ENCODE results near the gene MYO9A.
"Not testable (repeated sequence)": the region's sequence is repeated elsewhere in the genome, so short reads cannot be mapped to it uniquely, and the experiment has no call there.

The MYO9A gene

GRCh38 chr15:71939981-71940588, 177.9 kb downstream of the MYO9A start:
- no peak for DNase-seq

GRCh38 chr15:71937650-71938311, 180.2 kb downstream of the MYO9A start:
- no peak for DNase-seq

GRCh38 chr15:71934446-71934845, 183.5 kb downstream of the MYO9A start:
- no peak for DNase-seq

- no peak for DNase-seq
Observed at GRCh38 chr15:71932689-71933088, 185.3 kb downstream of the MYO9A start.

- DNase-seq: no peak
Observed at GRCh38 chr15:71931261-71931660, 186.7 kb downstream of the MYO9A start.

DNA sequence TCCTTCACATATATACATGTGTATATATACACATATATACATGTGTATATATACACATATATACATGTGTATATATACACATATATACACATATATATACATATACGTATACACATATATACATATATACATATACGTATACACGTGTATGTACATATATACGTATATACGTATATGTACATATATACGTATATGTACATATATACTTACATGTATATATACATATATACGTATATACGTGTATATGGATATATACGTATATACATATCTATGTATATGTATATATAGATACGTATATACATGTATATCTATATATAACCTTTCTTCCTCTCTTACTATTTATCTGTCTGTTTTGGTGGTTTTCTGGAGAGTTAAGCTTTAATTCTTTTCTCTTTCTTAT, 192.8 kb downstream of the MYO9A start:
- no peak for DNase-seq

DNA sequence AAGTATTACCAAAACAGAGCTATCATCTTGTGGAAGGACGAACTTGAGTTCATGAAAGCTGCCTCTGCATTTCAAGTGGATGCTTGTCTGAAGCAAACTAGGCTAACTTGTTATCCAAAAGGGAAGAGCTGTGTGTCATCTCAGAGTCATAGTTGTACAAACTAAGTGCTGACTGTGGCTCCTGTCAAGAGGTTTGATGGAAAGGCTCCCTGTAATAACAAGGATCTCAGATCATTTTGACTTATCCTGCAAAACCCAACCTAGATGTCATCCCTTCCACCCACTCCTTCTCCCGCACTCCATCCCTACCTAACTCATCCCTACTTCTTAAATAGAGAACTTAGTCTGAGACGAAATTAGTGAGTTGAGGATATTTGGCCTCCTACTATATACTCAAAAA, 196.8 kb downstream of the MYO9A start:
- no peak for DNase-seq

DNA sequence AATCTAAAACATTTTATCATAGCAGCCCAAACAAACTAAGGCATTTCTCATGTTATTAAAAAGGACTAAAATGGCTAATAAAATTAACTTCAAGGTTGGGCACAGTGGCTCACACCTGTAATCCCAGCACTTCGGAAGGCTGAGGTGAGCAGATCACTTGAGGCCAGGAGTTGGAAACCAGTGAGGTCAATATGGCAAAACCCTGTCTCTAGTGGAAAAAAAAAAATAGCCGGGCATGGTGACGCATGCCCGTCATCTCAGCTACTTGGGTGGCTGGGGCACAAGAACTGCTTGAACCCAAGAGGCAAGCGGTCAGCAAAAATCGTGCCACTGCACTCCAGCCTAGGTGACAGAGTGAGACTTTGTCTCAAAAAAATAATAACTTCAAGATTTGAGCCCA, 197.4 kb downstream of the MYO9A start:
- no peak for DNase-seq

DNA sequence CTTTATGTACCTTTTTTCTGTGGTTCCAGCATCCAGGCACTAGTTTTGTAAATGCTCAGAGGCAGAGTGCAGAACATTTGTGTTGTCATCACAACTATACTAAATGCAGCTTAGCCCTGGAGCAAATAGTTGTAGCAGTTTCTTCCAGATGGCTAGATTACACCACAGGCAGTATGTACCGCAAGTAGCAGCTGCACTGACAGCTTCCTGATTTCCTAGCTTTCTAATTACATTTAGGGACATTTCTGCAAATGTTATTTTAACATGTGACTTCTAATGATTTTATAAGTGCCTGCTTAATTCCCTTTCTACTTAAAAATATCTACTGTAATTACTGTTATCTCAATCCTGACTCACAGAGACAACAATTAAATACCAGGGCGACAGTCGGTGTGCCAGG, 201.1 kb downstream of the MYO9A start:
- no peak for DNase-seq

DNA sequence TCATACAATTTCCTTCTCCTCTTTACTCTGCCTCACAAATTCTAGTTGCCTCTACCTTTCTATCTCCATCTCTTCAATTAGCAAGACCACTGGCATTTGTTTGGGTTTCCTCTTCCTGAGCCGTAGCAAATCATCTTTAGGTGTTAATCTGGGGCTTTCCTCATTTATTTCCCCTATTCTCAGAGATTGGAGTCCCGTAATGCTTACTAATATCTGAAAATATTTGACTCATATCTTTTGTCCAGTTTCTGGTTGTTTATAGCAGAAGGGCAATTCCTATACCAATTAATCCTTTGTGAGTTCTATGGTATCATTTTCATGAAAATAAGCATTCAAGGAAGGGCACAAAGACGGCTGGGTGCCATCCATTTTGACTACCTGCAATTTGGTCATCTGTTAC, 203.9 kb downstream of the MYO9A start:
- no peak for DNase-seq

- no peak for DNase-seq
Observed at GRCh38 chr15:71899674-71900073, 218.3 kb downstream of the MYO9A start.

DNA sequence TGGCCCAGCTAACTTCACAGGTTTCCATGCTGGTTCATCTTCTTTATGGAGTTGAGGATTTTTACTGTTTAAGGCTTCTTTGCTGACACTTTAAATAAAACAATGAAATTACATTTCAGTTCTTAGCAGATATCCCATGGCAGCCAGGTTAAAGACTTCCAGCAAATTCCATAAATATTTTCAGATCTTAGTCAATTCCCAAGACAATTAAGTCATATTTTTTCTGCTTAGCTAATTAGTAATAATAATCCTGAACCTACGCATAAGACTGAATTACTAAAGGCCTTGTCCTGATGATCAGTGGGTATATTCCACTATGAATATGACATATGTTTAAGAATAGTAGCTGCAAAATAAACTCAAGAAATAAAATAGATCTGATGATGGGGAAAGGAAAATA, 224.3 kb downstream of the MYO9A start:
- DNase-seq: no peak

DNA sequence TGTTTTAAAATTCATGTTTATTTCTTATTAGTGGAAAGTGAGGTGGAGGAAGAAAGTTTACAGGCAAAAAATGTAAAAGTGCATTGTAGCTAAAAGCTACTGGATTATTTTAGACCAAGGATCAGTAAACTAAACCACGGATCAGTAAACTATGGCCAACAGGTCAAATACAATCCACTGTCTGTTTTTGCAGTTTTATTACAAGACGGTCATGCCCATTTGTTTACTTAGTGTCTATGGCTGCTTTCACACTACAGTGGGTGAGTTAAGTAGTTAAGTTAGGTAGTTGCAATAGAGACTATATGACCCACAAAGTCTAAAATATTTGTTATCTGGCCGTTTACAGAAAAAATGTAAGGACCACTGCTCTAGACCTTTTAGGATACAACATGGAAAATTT, 225.6 kb downstream of the MYO9A start:
- no peak for DNase-seq

GRCh38 chr15:71891026-71891425, 226.9 kb downstream of the MYO9A start:
- DNase-seq: no peak

DNA sequence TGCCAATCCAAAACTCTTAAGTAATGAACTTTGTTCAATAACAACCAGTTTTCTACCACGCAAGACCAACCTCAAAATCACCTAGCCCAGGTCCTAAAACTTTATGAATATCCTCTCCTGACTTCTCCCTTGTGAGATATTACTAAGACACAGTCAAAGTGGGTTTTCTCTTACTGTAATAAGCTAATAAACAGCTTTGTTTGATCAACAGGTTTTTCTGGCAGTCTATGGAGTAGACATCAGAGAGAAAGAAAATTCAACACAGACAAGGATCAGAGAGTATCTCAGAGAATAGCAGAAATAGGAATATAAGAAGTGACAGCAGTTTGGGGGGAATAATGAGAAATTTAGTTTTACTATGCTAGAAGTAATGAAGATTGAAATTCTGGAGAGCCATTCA, 228.0 kb downstream of the MYO9A start:
- no peak for DNase-seq

- no peak for DNase-seq
Observed at GRCh38 chr15:71889385-71889784, 228.6 kb downstream of the MYO9A start.

GRCh38 chr15:71888797-71889196, 229.2 kb downstream of the MYO9A start:
- DNase-seq: no peak

- no peak for DNase-seq
Observed at GRCh38 chr15:71885390-71885789, 232.6 kb downstream of the MYO9A start.

GRCh38 chr15:71883447-71883846, 234.5 kb downstream of the MYO9A start:
- no peak for DNase-seq

DNA sequence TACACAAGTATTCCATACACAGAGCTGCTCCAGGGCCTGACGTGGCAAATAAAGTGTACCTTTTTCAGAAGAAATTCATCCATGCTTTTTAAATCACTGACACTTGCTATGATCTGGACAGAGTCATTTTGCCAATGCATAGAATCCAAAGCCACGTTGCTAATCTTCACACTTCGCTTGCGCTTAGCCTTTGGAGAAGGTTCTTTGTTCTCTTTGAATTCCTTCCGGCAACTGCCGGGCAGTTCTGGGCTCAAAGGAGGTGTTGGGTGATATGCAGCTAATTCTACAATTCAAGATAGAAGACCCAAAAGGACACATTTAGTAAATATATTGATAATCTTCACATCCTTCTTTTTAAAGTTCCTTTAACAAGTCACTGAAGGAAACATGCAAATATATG, 237.7 kb downstream of the MYO9A start:
- no peak for DNase-seq

- DNase-seq: no peak
Observed at GRCh38 chr15:71874245-71874644, 243.7 kb downstream of the MYO9A start.

- DNase-seq: not testable (repeated sequence)
Observed at GRCh38 chr15:71858232-71858631, 259.7 kb downstream of the MYO9A start.

DNA sequence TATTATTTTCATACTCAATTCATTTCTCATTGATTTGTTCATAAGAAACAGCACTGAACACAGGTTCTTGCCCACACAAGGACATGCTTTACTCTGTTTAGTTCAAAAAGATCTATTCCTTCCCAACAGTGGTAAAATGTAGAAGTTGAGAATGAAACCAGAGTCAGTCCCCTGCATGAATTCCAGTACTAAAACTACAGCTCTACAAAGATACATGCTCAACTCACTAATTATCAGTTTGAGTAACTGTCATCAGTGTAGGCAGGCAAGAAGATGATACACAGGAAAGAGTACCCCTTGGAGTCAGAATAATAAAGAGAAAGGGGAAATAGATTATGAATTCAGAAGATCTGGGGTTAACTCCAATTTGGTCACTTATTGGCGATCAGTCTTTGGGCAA, 264.4 kb downstream of the MYO9A start:
- no peak for DNase-seq

GRCh38 chr15:71844916-71845315, 273.0 kb downstream of the MYO9A start:
- no peak for DNase-seq

DNA sequence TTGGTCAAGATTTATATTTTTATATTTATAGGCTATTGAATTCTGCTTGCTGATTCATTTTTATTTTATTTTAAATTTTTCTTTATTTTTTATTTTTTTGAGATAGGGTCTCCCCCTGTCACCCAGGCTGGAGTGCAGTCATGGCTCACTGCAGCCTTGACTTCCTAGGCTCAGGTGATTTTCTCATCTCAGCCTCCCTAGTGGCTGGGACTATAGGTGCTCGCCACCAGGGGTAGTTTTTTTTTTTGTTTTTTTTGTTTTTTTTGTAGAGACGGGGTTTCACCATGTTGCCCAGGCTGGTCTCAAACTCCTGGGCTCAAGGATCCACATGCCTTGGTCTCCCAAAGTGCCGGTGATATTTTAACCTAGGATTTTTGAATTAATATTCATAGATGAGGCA, 276.4 kb downstream of the MYO9A start:
- no peak for DNase-seq

Measured in stimulated activated naive CD4-positive, alpha-beta T cell treated with Interleukin-2 at 50 U/mL for 16 hours (primary cell).